Fibroblast of lung (primary cell): Measurements from ENCODE around the gene DNMT3A.

ENCODE experiments used
- EZH2 ChIP-seq: IDR thresholded peaks from 2 replicates; pipeline ENCODE4 v1.5.1; 2012; ENCODE audit warnings: low read length, control low read depth, mild to moderate bottlenecking; ENCODE audit errors: missing control alignments
- TF ChIP-seq, protein P1 (sequence below), 2 donors: IDR thresholded peaks in 1 of 2; conservative IDR thresholded peaks in 1 of 2; 1 replicate in 1 of 2; 2 replicates in 1 of 2; pipeline ENCODE4 v1.5.1; 2011 to 2012; ENCODE audit warnings: low read length in 2 of 2, control low read depth in 1 of 2, inconsistent platforms in 1 of 2, low read depth in 1 of 2, mild to moderate bottlenecking in 1 of 2

DNA sequence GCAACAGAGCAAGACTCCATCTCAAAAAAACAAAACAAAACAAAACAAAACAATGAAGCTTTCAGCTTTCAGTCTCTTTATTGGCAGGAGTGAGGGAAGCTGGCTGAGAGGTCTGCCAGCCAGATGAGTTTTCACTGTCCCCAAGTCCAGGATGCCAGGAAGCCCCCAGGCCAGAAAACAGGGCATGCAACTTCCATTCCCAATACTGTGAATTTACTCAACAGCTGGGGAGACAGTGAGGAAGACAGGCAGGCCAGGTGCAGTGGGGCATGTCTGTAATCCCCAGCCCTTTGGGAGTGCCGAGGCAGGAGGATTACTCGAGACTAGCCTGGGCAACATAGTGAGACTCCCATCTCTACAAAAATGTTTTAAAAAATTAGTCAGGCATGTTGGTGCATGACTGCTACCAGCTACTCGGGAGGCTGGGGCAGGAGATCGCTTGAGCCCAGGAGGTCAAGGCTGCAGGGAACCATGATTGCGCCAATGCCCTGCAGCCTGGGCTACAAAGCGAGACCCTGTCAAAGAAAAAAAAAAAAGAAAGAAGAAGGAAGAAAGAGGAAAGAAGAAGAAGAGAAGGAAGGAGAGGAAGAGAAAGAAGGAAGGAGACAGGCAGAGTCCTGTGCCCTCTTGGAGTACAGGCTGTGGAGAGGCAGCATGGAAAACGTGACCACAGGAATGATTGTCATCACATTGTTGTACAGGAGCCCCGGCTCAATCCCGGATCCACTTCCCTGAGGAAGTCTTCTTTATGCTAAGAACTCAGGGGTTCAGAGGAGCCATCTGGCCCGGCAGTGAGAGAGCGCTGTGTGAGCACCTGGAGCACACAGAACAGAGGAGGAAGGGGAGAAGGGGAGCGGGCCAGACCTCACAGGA is 144.2 kb downstream of the DNMT3A start:
- TF ChIP-seq, protein P1, sequence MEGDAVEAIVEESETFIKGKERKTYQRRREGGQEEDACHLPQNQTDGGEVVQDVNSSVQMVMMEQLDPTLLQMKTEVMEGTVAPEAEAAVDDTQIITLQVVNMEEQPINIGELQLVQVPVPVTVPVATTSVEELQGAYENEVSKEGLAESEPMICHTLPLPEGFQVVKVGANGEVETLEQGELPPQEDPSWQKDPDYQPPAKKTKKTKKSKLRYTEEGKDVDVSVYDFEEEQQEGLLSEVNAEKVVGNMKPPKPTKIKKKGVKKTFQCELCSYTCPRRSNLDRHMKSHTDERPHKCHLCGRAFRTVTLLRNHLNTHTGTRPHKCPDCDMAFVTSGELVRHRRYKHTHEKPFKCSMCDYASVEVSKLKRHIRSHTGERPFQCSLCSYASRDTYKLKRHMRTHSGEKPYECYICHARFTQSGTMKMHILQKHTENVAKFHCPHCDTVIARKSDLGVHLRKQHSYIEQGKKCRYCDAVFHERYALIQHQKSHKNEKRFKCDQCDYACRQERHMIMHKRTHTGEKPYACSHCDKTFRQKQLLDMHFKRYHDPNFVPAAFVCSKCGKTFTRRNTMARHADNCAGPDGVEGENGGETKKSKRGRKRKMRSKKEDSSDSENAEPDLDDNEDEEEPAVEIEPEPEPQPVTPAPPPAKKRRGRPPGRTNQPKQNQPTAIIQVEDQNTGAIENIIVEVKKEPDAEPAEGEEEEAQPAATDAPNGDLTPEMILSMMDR (conservative IDR thresholded peaks at IDR 0.05 in 1 of 2, IDR thresholded peaks at IDR 0.05 in 1 of 2; ENCODE audit: low read depth in 1 of 2, low read length in 2 of 2) = no peak
- TF ChIP-seq EZH2 = no peak
